GM12891 (cell line): ENCODE measurements around the gene S100A6.

Experiments used
- POLR2A ChIP-seq: IDR thresholded peaks from 2 replicates; pipeline ENCODE4 v1.6.1; 2011; ENCODE audit warnings: low read depth, low read length, control low read depth
- POLR2AphosphoS5 ChIP-seq: IDR thresholded peaks from 2 replicates; pipeline ENCODE4 v1.6.1; 2011; ENCODE audit warnings: low read depth, low read length, control low read depth
- POU2F2 ChIP-seq: IDR thresholded peaks from 2 replicates; pipeline ENCODE4 v1.6.1; 2011; ENCODE audit warnings: low read depth, mild to moderate bottlenecking, control low read depth, low read length, moderate library complexity
- SPI1 ChIP-seq: IDR thresholded peaks from 2 replicates; pipeline ENCODE4 v1.6.1; 2011; ENCODE audit warnings: low read depth, low read length, control low read depth
- TAF1 ChIP-seq: IDR thresholded peaks from 2 replicates; pipeline ENCODE4 v1.6.1; 2011; ENCODE audit warnings: low read depth, low read length, control low read depth

DNA sequence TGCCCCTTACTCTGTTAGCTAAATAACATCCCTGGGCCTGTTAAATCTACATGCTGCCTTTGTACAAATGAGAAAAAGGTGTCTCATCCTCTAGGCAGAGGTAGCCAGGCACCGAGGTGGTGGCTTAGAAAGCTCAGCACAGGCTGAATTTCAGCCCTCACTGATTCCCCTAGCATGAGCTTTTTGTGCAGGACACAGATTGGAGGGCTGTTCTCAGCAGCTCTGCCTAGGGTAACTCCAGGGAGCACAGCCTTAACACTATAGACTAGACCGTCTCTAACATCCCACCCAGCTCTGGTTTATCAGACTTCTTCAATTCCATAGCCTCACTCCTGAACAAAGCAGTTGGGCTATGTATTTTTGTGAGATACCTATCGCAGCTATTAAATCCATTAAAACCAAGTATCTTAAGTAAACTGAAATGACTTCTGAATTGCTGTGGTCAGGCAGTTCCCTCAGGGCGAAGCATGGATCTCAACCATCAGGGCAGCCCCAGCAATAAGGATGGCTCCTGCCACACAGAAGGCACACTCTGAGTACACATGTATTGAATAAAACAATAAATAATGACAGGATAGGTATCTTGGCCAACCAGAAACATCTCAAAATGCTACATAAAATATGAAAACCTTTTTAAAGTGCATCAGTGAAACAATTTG lies 14.8 kb downstream of the S100A6 start:
- TF ChIP-seq POLR2A (no peak), POU2F2 (no peak), TAF1 (no peak), POLR2AphosphoS5 (no peak), SPI1 (no peak)
